ENCODE measurements around the gene LMO7.
"Not testable (repeated sequence)": the region's sequence is repeated elsewhere in the genome, so short reads cannot be mapped to it uniquely, and the experiment has no call there.

The LMO7 gene

GRCh38 chr13:75648446-75648845, 12.3 kb downstream of the LMO7 start:
- no peak for DNase-seq

GRCh38 chr13:75651013-75651412, 14.9 kb downstream of the LMO7 start:
- DNase-seq, result no peak

- DNase-seq, result no peak
These were observed 16.6 kb downstream of the LMO7 start for GRCh38 chr13:75652726-75653125.

GRCh38 chr13:75656425-75656989, 20.4 kb downstream of the LMO7 start:
- no peak for DNase-seq

GRCh38 chr13:75657111-75657510, 21.0 kb downstream of the LMO7 start:
- DNase-seq, result no peak

GRCh38 chr13:75660694-75661093, 24.6 kb downstream of the LMO7 start:
- no peak for DNase-seq

GRCh38 chr13:75661443-75661842, 25.3 kb downstream of the LMO7 start:
- no peak for DNase-seq

- DNase-seq, result no peak
These were observed 30.7 kb downstream of the LMO7 start for GRCh38 chr13:75666646-75667351.

- no peak for DNase-seq
These were observed 33.6 kb downstream of the LMO7 start for GRCh38 chr13:75669706-75670105.

GRCh38 chr13:75670496-75670895, 34.4 kb downstream of the LMO7 start:
- no peak for DNase-seq

GRCh38 chr13:75675421-75675820, 39.3 kb downstream of the LMO7 start:
- no peak for DNase-seq

GRCh38 chr13:75679459-75679858, 43.3 kb downstream of the LMO7 start:
- no peak for DNase-seq

- DNase-seq, result not testable (repeated sequence)
These were observed 44.1 kb downstream of the LMO7 start for GRCh38 chr13:75680251-75680650.

- no peak for DNase-seq
These were observed 46.2 kb downstream of the LMO7 start for GRCh38 chr13:75682326-75682725.

GRCh38 chr13:75685239-75685697, 49.1 kb downstream of the LMO7 start:
- DNase-seq, result no peak

GRCh38 chr13:75687150-75687763, 51.1 kb downstream of the LMO7 start:
- no peak for DNase-seq

GRCh38 chr13:75689686-75690085, 53.6 kb downstream of the LMO7 start:
- no peak for DNase-seq

- DNase-seq, result no peak
These were observed 54.5 kb downstream of the LMO7 start for GRCh38 chr13:75690607-75691006.

GRCh38 chr13:75691183-75691582, 55.1 kb downstream of the LMO7 start:
- DNase-seq, result no peak

GRCh38 chr13:75693227-75693626, 57.1 kb downstream of the LMO7 start:
- DNase-seq, result no peak

GRCh38 chr13:75694722-75695121, 58.6 kb downstream of the LMO7 start:
- no peak for DNase-seq

GRCh38 chr13:75695908-75696307, 59.8 kb downstream of the LMO7 start:
- peak; percentile 18 for DNase-seq

- DNase-seq, result no peak
These were observed 62.9 kb downstream of the LMO7 start for GRCh38 chr13:75699062-75699461.

GRCh38 chr13:75699717-75700116, 63.6 kb downstream of the LMO7 start:
- not testable (repeated sequence) for DNase-seq
